NCI-H748 (cell line): Measurements from ENCODE around the gene STX11.

Source experiments
- DNase-seq: peaks from one replicate; lab custom pipeline; 2025; ENCODE audit not compliant: unreplicated experiment; lab: John Stamatoyannopoulos, UW

STX11 gene

GRCh38 chr6:144213315-144213714 is 63.0 kb downstream of the STX11 start:
- no peak for DNase-seq

DNA sequence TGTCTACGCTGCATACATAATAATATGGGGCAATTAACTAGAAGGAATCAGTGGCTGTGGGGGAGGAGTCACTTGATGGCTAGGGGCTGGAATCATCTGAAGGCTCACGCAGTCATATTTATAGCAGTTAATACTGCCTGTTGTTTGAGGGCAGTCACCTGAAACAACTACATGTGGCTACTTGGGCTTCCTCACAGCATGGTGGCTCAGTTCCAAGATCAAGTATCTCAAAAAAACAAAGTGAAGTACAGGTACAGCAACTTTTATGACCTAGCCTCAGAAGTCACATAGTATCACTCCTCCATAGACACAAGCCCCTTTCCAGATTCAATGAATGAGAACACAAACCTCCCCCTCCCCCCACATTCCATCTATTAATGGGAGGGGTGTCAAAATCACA is 63.7 kb downstream of the STX11 start:
- DNase-seq = no peak

DNA sequence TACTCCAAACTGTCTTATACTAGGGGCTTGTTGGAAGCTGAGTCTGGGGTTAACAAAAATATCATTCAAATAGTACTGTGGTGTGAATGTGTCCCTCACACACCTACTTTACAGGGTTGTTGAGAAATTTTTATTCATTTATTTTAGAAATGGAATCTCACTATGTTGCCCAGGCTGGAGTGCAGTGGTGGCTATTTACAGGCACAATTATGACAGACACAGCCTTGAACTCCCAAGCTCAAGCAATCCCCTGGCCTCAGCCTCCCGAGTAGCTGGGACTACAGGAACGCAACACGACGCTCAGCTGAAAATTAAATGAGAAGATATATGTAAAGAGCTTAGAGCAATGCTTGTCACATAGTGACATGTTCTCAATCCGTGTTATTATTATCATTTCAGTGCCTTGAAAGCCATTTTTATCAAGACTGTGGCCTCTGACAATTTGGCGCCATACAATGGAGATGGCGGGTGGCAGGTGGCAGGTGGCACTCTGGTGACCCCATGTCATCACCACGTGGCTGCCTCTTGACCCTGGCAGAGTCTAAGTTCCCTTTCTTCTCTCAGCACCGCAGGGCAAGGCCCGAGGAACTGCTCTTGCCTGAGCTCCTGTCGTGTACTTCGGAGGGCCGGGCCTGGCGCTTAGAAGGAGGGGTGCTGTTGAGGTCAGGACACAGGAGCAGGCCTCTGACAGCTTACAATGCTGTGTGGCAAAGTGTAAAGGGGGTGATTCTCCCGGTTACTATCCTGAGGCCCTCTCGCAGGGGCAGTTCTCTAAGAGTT is 64.5 kb downstream of the STX11 start:
- DNase-seq = no peak

GRCh38 chr6:144215402-144215931 is 65.2 kb downstream of the STX11 start:
- peak; percentile 47 for DNase-seq

DNA sequence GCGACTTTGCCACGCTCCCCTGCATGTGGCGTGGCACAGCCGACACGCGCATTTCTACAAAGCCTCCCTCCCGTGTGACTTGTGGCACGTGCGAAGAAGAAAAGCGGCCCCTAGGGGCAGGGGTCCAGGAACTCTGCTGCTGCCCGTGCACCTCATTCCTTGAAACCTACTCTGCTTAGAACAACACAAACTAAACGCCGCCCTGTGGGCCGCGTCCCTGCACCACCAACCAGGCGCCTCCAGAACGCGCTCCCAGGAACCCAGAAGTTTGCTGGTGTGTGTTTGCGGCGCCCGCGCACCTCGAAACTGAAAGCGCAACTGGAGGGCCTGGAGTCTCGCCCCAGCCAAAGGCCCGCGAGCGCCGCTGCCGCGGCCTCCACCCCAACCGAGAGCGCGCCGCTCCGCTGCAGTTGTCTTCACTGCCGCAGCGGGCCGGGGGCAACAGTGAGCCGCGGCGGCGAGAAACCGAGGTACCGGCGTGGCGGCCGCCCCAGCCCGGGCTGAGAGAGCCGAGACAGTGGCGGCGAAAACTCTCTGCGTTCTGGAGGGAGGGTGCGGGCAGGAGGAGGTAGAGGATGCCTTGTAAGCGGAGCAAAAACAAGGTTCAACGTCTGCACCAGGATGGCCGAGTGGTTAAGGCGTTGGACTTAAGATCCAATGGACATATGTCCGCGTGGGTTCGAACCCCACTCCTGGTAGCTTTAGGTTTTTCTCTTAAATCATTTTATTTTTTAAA is 65.8 kb downstream of the STX11 start:
- peak; percentile 94 for DNase-seq

GRCh38 chr6:144216668-144217218 is 66.4 kb downstream of the STX11 start:
- DNase-seq = no peak

GRCh38 chr6:144217264-144217663 is 66.9 kb downstream of the STX11 start:
- DNase-seq = peak; percentile 20

GRCh38 chr6:144217797-144218196 is 67.5 kb downstream of the STX11 start:
- DNase-seq = no peak

- peak; percentile 61 for DNase-seq
These were observed 68.9 kb downstream of the STX11 start for GRCh38 chr6:144219056-144219685.

DNA sequence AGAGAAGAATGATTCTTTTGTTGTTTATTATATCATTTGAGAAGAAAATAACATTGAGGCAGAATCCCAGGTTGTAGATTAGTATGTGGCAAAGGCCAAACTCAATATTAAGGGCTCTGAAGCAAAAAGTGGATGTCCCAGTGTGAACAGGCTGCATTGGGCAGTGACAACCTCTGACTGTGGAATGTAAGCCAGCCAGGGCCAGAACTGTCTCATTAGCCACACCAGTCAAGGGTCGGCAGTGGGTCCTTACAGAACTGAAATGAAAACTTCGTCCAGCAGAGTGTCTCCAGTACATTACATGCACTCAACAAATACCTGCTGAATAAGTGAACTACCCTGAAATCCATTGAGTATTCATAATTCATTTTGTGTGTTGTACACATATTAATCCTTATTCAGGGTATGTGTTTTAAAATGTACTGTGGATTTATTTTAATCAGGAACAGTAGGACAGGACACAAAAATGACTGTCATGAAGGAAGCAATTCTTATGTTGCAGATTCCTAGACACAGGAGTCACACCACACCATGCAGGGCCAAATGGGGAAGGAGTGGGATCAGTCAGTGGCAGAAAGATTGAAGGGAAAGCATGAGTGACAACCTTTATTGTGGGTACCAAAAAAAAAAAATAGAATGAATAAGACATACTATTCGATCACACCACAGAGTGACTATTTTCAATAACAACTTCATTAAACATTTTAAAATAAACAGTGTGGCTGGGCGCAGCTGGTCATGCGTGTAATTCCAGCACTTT is 69.9 kb downstream of the STX11 start:
- DNase-seq = no peak

DNA sequence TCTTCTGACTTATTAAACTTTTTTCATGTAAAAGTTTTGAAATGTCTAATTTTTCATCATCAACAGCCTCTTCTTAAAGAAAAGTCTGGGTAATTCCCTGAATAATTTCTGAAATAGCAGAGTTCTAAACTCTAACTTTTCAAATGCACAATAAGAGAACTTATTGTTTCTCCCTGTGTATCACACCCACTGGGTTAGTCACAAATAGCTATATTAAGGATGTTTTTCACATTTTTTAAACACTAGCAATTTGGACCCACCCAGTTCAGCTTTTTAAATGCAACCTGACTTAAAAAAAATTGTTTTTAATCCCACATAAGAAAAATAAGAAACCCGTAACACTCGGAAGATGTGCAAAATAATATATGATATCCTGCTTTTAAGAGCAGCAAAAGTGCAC is 73.4 kb downstream of the STX11 start:
- no peak for DNase-seq

- no peak for DNase-seq
These were observed 81.4 kb downstream of the STX11 start for GRCh38 chr6:144231721-144232120.

DNA sequence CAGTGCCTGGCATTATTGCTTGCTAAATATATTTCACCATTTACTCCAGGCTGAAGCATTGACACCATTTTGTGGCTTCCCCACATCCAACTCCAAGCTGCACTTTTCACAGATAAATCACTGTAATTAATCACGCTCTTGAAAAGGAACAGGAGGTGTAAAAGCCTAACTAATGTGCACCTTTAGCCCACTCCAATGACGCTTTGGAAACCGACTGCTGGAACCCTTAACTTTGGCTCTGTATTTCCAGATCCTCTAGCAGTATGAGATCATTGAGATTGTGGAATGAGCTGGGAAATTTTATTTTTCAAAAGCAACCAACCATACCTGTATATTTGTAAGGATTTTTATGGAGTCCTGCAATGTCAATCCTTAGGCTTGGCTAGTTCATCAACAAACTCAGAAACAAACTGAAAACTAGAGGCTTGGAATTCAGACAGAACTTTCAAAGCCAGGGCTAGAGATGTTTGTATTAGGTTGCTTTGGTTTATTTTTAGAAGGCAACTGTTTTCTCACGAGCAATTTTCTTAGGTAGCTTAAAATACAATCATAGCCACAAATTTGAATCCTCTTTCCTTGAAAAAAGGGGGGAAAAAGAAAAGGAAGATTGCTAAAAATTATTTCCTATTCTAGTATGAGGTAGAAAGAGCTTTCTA is 82.0 kb downstream of the STX11 start:
- no peak for DNase-seq

DNA sequence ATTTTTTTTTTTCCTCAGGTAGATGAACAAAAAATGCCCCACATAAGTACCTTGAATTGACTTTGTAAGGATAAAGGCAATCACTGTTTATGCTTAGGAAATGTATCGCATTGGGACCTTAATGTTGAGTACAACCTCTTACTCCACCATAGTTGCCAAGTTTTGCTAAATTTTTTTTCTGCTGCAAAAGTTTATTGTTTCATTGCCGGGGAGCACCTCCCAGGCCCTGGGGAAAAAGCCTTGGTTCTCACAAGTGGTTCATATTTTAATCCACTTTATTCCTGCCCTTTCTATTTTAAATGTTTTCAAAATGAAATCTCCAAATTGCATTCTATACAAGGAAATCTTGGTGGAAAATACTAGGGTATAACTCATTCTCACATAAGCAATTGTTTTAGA is 82.5 kb downstream of the STX11 start:
- no peak for DNase-seq

- DNase-seq = no peak
These were observed 84.1 kb downstream of the STX11 start for GRCh38 chr6:144234399-144234798.

- DNase-seq = no peak
These were observed 84.6 kb downstream of the STX11 start for GRCh38 chr6:144234935-144235334.
